ENCODE results near the gene RGS19.

RGS19 gene

DNA sequence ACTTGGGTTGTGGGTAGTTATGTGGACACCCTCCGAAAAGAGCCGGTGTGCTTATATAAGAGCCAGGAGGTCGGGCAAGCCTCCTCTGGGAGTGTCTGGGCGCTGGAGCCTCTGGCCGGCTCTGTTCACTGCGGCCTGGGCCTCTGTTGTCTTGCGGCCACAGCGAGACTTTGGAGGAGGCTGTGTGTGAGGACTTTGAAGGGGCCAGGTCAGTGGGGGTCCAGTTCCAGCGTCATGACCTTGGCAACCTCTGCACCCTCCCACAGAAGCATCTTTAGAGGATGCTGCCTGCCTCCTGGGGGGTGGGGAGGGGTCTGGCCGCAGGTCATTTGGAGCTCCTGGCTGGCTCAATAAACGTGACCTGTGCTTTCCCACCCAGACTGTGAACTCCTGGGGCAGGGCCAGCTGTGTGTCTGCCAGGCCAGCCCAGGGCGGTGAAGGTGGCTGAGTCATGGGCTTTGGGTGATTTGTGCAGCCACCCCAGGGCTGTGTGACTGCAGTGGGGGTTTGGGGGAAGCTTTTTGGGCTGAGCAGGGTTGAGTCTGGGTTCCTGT lies 15.1 kb downstream of the RGS19 start:
- DNase-seq (ENCODE audit: low spot score), result no peak

DNA sequence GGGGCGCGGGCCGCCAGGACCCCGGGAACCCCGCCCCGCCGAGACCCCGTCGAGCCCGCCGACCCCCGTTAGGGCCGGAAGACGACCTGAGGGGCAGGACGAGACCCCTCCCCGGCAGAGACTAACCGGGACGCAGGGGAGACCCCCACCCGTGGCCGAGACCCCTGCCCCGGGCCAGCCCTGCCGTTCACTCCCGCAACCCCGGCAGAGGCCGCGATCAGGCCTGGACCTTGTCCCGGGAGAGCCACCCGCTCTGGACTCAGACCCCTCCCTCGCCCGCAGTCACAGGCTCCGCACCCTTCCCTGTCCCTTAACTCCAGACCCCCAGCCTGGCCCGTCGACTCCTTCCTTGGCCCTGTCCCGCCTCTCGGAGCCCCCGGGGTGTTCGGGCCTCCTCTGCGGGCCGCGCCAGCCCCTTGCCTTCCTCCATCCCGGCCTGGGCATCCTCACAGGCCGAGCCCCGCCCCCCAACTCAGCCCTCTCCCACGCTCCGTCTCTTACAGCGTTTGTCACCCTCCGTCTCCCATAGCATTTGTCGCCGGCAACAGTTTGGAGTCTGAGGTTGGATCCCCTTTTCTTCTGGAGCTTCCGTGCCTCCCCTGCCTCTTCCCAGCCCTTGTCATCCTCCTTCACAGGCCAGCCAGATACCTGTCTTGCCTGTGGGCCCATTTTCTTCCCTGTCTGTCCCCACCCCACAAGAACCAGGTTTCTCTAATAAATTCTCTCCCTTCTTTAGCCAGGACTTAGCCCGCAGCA lies 15.8 kb downstream of the RGS19 start:
- no peak for DNase-seq (ENCODE audit: low spot score)

DNA sequence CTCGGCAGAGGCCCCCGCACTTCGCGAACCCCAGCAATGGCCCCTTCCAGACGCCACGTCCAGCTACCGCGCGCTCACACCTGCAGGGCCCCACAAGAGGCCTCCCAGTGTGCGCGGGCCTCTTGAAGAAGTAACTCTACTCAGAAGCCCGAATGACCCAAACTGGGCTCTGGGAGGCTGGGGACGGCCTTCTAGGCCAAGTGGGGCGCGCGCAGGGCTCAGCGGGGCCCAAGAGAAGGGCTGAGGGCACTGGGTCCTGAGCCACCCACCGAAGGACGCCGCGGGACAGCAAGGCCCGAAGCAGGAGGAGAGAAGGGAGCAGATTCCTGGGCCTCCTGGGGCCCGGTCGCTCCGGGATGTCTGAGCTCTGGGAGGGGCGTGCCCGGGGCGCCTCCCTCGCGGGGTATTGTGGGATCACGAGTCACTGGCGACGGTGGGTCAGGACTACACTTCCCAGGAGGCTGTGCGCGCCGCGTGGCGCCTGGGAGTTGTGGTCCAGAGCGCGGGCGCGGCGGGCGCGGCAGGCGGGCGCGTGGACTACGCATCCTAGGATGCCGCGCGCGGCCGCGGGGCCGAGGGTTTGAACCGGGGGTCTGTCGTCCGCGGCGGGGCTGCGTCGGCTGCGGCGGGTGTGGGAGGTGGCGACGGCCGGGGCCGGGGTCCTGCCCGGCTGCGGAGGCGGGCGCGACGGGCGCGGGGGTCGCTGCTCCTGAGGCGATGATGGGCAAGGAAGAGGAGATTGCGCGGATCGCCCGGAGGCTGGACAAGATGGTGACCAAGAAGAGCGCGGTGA lies 16.5 kb downstream of the RGS19 start, which contains the start of gene TCEA2:
TCEA2 (plus strand) TSS at position 603 of the 793 bp plus-strand sequence; CDS start at position 718, 115 bp downstream.
- DNase-seq (ENCODE audit: low spot score), result peak; percentile 93

DNA sequence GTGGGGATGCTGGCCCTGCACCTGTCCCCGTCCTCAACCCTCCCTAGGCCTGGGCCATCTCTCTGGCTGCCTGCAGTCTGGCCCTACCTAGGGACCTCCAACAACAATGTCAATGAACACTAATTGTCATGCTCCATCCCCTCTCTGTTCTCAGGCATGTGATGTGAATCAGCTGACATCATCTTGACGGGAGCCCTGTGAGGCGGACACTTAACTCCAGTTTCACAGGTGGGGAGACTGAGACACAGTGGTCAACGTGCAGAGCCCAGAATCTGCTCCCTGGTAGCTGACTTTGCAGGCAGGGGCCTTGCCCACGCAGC lies 17.1 kb downstream of the RGS19 start:
- no peak for DNase-seq (ENCODE audit: low spot score)

DNA sequence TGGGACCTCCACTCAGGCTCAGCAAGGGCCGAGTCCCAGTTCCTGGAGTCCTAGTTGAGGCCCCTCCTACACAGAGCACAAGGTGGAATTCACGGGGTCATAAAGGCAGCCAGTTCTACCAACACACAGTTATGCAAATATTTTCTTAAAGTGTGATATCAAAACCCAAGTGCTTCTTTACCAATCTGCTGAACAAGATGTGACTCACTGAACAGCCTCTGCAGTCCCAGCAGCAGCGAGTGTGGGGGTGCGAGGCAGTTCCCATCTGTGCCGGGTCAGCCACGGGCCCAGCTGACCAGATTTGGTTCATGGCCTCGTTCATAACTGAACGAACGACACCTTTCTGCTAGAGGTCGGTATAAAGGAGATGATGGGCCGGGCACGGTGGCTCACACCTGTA lies 20.8 kb downstream of the RGS19 start:
- no peak for DNase-seq (ENCODE audit: low spot score)

DNA sequence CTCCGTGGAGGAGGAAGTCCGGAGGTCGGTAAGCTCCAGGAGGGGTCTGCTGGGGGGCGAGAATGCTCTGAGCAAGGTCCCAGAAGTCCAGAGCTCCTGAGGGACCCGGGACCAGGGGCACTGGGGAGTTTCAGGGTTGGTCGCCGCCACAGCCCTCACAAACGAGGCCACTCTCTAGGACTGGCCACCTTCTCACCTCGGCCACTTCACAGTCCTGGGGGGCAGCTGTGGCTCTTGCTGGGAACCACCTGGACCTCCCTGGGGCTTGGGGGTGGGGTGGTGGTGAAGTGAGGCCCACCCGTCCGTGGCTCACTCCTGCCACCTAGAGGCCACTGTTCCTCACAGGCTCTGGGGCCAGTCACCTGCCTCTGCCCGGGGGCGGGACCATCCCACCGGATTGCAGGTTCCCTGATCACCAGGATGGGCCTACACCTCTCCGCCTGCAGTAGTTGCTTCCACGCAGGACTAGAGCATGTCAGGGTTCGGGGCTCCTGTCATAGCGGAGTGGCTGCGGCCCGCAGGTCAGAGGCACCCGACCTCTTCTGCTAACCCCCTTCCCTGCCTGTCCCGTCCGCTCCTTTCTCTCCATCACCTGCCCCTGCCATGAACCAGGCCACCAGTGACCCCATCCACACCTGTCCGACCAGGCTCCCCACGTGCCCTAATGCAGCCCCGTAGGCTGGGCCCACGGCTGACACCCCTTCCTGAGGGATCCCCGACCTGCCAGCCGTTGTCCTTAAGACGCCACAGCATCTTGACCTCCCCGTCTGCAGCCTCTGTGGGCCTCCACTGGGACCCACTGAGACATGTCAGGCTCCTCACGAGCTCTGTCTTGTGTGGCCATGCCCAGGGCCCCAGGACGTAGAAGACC lies 21.5 kb downstream of the RGS19 start:
- peak; percentile 76 for DNase-seq (ENCODE audit: low spot score)

DNA sequence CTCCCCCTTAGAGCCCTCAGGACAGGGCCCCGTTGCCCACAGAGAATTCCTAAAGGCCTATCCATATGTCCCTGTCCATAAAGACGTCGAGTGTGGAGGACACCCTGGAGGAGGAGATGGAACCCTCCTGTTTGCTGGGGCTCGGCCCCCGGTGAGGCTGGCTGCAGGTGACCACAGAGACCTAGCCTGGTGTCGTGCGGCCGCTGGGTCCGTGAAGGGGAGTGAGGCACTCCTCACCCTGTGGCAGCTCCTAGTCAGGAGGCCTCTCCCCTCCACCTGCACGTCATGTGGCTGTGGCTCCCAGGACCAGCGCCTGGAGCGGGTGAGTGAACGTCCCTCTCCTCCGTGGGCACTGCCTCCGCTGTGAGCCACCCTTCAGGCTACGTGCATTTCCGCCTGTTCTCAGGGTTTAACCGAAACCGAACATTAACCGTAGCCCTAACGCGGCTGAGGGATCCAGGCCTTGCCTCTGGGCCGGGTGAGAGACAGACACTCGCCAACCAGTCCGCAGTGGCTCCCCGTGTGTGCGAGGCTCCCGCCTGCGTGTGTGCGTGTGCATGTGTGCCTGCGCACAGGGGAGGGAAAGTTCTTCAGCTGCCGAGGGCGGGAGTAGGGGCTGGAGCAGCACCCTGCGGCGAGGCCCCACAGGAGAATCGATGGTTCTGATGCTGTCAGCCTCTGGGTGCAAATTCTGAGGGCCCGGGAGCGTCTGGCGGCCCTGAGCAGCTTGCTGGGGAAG lies 22.3 kb downstream of the RGS19 start:
- DNase-seq (ENCODE audit: low spot score), result no peak

DNA sequence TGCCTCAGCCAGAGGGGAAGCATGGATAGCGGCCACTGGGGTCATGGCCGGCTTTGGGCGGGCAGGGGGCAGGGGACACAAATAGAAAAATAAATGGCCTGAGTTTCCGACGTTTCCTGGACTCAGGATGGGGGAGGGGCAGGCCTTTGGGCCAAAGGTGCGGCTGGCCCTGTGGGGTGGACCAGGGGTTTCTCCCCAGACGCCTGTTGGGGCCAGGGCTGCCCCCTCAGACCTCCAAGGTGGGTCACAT lies 22.8 kb downstream of the RGS19 start:
- no peak for DNase-seq (ENCODE audit: low spot score)

DNA sequence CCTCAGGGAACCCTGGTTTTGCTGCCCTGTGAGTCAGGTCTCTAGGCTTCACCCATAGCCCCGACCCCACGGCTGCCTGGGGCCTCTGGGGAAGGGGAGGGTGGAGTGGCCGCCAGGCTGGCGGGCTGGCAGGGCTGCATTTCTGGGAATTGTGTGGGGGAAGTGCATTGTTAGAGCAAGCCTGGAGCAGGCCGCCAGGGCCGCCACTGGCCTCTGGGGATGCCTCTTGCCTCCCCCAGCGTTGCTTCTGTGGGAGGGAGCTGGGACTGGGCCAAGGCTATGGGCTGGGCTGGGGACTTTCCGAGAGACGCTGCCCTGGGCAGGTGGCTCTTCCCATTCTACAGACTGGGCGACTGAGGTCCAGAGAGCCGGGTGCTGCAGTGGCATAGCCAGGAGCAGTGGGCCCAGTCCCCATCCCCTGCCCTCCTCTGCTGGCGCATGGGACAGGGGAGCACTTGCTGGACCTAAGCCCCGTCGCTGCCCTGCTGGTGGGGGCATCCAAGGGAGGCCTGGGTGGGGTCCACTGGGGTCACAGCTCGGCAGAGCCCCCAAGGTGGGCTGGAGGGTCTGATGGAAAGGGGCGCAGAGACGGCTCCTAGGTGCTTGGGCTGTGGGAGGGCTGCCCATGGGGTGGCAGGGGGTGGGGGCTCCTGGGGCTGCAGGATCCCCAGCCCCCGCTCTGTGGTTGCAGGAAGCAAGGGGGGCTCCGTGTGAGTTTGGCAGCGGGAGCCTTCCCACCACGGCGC lies 23.3 kb downstream of the RGS19 start:
- DNase-seq (ENCODE audit: low spot score), result no peak

DNA sequence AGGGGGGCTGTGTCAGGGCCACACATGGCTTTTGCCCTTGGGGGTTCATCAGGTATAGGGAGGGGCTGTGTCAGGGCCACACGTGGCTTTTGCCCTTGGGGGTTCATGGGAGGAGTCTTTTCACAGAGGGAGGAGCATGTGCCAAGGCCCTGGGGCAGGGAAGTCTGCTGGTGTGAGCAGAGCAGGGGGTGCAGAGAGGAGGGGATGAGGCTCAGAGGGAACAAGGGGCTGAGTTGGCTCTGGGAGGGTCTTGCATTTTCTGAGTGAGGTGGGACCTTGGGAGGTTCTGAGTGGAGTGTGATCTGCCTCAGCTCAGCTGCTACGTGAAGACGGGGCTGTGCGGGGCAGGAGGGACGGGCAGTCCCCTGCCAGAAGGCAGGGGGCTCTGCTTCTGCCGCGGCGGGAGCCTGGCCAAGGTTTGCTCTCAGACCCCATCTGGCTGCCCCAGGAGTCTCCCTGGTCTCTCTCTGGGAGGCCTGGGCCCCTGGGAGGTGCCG lies 23.9 kb downstream of the RGS19 start:
- no peak for DNase-seq (ENCODE audit: low spot score)

DNA sequence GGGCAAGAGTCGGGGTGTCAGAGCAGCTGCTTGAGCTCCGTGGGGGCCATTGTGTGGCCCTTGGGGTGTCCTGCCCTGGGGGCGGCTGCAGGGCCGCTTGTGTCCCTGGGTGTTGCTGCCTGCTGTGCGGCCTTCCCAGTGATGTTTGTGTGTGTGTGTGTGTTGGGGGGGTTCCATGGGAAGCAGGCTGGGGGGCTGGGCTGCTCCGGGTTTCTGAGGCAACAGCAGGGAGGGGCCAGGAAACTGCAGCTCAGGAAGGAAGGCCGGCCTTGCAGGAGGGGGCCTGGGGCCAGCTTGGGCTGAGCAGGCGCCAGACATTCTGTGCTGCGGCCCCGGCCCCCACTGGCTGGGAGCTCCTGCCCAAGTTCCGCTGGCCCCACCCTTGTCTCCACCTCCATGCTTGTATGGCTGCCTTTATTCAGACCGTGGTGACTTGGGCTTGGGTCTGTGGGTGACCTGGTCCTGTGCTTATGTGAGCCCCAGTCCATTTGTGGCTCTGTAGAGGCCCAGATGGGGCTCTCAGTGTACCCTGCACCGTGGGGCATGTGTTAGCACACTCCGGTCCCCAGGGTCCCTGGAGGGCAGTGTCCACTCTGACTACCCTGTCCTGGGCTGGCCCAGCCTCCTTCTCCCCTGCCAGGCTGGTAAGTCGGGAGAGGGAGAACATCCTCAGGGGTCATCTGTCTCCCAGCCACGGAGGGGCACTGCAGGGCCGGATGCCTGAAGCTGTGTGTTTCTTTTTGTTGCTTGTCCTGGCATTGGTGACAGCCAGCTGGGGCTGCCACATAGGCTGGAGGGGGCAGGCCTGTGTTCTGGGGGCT lies 25.3 kb downstream of the RGS19 start:
- no peak for DNase-seq (ENCODE audit: low spot score)

DNA sequence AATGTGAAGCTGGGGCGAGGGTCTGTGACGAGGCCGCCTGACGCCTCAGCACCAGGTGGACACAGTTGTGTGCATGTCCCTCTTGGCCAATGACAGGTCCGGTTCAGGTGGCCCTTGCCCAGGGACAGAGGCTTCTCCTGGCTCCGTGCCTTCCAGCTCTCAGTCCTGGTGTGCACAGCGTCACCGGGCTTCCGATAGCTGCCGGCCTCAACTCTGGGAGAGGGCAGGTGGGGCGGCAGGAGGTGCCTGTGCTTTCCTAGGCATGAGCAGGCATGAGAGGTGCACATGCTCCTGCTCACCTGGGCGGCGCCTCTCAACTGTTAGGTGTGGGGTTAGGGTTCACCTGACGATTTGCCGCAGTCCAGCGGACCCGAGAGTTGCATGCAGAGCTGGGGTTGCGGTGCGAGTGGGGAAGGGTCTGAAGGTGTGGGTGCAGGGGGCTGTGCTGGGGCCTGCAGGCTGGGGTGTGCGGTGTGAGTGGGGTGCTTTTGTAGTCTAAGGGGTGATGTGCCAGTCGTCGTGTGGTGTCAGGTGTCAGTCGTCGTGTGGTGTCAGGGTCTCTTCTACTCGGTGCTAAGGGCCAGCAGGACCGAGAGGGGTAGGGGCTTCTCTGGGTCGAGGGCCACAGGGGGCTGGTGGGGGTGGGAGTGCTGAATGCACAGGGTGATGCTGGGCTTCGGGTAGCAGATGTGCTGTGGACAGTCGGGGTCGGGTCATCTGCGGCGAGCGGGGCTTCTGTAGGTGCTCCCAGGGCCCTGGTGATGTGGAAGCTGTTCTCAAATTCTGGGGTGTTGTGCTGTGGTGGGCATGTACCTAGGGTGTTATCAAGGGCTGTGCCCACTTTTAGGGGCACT lies 26.1 kb downstream of the RGS19 start:
- no peak for DNase-seq (ENCODE audit: low spot score)

DNA sequence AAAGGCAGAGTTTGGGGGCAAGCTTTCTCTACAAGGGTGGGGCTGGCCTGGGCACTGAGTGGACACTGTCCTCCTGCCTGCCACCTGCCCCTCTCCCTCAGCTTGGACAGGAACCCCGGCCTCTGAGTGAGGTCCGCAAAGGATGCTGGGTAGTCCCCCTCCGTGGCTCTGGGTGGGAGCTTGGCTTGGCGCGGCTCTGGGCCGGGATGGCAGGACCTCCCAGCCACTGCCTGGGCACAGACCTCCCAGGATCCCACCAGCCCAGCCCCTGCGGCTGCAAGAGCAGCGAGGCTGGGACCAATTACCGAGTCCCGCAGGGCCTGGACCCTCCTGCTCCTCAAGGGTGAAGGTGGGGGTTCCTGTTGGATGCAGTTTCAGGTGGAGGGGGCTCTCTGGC lies 27.0 kb downstream of the RGS19 start:
- DNase-seq (ENCODE audit: low spot score), result no peak

DNA sequence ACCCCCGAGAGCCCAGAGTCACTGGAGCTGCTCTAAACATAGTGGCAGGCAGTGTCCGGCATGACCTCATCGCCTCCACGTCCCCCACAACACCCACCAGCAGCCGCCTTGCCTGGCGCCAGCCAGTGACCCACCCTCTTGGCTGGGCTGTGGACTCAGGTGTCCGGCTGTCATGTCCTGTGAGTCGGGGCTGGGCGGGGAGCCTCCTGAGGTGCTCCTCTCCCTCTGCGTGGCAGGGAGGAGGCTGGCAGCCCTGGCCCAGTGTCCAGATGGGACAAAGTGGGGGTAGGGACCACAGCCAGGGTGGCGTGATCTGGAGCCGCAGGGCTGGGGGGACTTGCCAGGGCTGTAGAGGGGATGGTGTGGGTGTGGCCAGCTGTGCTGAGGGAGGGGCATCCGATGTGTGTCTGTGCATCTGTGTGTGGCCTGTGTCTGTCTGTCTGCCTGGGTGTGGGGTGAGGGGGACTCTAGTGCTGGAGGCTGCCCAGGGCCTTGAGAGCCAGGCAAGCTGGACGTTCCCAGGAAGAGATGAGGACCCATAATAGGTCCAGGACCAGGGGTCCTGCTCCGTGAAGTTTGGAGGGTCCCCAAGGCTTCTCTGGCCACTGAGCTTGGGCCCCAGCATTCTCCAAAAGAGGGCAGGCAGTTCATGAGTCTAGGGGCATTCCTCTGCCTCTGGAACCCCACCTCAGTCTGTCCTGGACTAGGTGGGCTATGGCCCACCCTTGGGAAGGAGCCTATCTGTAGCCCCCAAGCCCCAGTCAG lies 27.6 kb downstream of the RGS19 start:
- DNase-seq (ENCODE audit: low spot score), result no peak

DNA sequence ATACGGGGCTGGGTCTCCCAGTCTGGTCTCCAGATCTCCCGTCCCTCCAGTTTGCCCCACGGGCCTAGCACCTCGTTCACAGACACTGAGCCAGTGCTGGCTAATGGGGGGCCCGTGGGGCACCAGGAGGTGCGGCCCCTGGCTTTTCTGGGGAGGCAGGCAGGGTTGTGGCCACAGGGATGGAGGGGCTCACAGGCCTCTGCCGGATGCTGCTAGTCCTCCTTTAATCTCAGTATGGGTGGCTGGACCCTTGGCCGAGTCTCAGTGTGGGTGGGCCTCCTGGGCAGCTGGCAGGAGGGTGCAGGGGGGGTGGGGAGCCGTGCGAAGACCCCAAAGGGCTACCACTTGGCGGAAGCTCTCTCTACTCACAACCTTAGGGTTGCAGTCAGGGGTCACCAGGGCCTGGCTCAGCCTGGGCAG lies 28.3 kb downstream of the RGS19 start:
- no peak for DNase-seq (ENCODE audit: low spot score)

DNA sequence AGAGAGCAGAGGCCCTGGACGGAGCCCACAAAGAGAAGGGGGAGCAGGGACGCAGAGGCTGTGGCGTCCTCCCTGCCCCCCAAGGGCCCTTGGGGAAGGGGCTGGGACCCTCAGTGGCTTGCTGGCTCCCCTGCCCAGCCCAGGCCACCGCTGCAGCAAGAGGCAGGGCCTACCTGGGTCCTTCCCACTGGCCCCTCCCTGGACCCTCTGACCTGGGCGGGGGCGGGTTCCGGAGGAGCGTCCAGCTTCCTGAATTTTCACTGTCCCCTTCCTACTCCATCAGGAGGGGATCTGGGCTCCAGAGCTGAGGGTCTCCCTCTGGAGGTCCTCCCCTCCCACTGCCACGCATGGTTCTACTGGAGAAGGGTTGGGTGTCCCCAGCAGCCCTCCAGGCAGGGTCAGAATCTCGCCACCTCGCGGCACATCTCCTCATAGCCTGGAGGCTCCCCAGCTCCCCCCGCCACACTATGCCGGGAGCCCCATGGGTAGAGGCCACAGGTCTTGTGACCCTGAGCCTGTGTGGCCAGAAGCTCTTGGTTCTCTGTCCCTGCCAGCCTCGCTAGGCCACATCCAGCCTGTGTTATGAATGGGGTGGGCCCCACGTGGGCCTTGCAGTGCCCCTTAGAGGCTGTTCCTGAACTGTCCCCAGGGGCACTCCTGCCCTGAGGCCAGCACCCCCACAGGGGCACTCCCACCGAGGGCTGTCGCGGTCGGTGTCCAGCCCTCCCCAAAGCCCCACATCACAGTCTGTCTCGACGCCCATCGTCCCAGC lies 28.9 kb downstream of the RGS19 start:
- no peak for DNase-seq (ENCODE audit: low spot score)

DNA sequence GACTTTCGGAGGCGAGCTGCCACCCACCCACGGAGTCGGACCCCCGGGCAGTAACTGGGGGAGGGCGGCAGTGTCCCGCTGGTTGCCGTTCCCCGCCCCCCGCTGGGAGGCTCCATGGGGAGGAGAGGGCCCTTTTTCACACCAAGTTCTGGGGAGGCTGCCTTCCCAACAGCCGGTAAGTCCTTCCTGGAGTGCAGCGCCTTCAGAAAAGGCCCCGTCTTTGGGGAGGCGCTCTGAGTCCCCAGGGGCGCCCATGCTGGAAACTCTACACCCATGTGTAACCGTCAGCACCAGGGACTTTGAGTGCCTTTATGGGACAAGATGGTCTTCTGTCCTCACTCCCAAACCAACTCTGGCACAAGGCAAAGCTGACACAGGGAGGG lies 29.4 kb downstream of the RGS19 start:
- no peak for DNase-seq (ENCODE audit: low spot score)
